HepG2 (cell line): ENCODE measurements around the gene TSPAN15. TPM values are rescaled to one million over a fixed set of nuclear protein-coding genes. Genes with fewer than 3 reads are reported as not detected.
A peak's percentile ranks its signal among the peaks of the same experiment; 100 is the strongest.

ENCODE experiments used
- AHDC1 ChIP-seq: sonication (generic); formaldehyde crosslinking; IDR thresholded peaks from 2 replicates; pipeline ENCODE4 v1.5.1; 2020; ENCODE audit warnings: mild to moderate bottlenecking, missing genetic modification reagents, borderline replicate concordance
- AHR ChIP-seq: IDR thresholded peaks from 2 replicates; pipeline ENCODE4 v1.6.1; 2018; ENCODE audit warnings: missing genetic modification reagents, missing compliant biosample characterization
- ARNT2 ChIP-seq: sonication (generic); formaldehyde crosslinking; IDR thresholded peaks from 2 replicates; pipeline ENCODE4 v1.8.0; 2022; ENCODE audit warnings: mild to moderate bottlenecking, low read depth, missing genetic modification reagents, moderate library complexity
- ATRX ChIP-seq: sonication (generic); formaldehyde crosslinking; IDR thresholded peaks from 2 replicates; pipeline ENCODE4 v1.4.0; 2020; ENCODE audit warnings: missing genetic modification reagents, borderline replicate concordance
- FOXP4 ChIP-seq: sonication (generic); formaldehyde crosslinking; IDR thresholded peaks from 2 replicates; pipeline ENCODE4 v1.4.0; 2020; ENCODE audit warnings: missing genetic modification reagents
- HOXA3 ChIP-seq: sonication (generic); formaldehyde crosslinking; IDR thresholded peaks from 2 replicates; pipeline ENCODE4 v1.5.0; 2020; ENCODE audit warnings: missing genetic modification reagents
- KDM6A ChIP-seq: IDR thresholded peaks from 2 replicates; pipeline ENCODE4 v1.6.1; 2016; ENCODE audit warnings: low read depth
- NR0B2 ChIP-seq: sonication (generic); formaldehyde crosslinking; IDR thresholded peaks from 2 replicates; pipeline ENCODE4 v1.4.0; 2020; ENCODE audit warnings: mild to moderate bottlenecking, missing genetic modification reagents
- RARA ChIP-seq: IDR thresholded peaks from 2 replicates; pipeline ENCODE4 v1.6.1; 2016; ENCODE audit warnings: missing genetic modification reagents, missing compliant biosample characterization
- TBP ChIP-seq: sonication (generic); formaldehyde crosslinking; IDR thresholded peaks from 2 replicates; pipeline ENCODE4 v1.5.0; 2020; ENCODE audit warnings: missing genetic modification reagents
- TCF12 ChIP-seq, 2 experiments: fragments of 450-650 bp in 1 of 2; sonication (generic) in 1 of 2; formaldehyde crosslinking in 1 of 2; IDR thresholded peaks; 2 replicates each; pipeline versions ENCODE4 v1.6.1 to v1.8.0; 2017 to 2022; ENCODE audit warnings: antibody characterized with exemption in 1 of 2, mild to moderate bottlenecking in 1 of 2, missing genetic modification reagents in 1 of 2, moderate library complexity in 1 of 2
- WIZ ChIP-seq: sonication (generic); formaldehyde crosslinking; IDR thresholded peaks from 2 replicates; pipeline ENCODE4 v1.5.1; 2020; ENCODE audit warnings: mild to moderate bottlenecking, missing genetic modification reagents
- ZC3H4 ChIP-seq: sonication (generic); formaldehyde crosslinking; IDR thresholded peaks from 2 replicates; pipeline ENCODE4 v1.4.0; 2020; ENCODE audit warnings: missing genetic modification reagents, borderline replicate concordance
- ZFX ChIP-seq: sonication (generic); formaldehyde crosslinking; IDR thresholded peaks from 2 replicates; pipeline ENCODE4 v1.4.0; 2020; ENCODE audit warnings: mild to moderate bottlenecking, low read depth, missing genetic modification reagents, moderate library complexity
- ZNF550 ChIP-seq: sonication (generic); formaldehyde crosslinking; IDR thresholded peaks from 2 replicates; pipeline ENCODE4 v1.4.0; 2020; ENCODE audit warnings: mild to moderate bottlenecking, missing genetic modification reagents, borderline replicate concordance
- ZNF605 ChIP-seq: sonication (generic); formaldehyde crosslinking; IDR thresholded peaks from 2 replicates; pipeline ENCODE4 v1.8.0; 2022; ENCODE audit warnings: mild to moderate bottlenecking, missing genetic modification reagents
- ZNF670 ChIP-seq: sonication (generic); formaldehyde crosslinking; IDR thresholded peaks from 2 replicates; pipeline ENCODE4 v1.8.0; 2022; ENCODE audit warnings: mild to moderate bottlenecking, missing genetic modification reagents, borderline replicate concordance
- ZNF710 ChIP-seq: sonication (generic); formaldehyde crosslinking; IDR thresholded peaks from 2 replicates; pipeline ENCODE4 v1.5.0; 2020; ENCODE audit warnings: mild to moderate bottlenecking, missing genetic modification reagents, borderline replicate concordance
- polyA plus RNA-seq, 8 experiments: library from polyadenylated mRNA; depleted of rRNA in 3 of 8; stranded (reverse) in 7 of 8; unstranded in 1 of 8; fragments of >200 nt; fragmentation: Illumina TruSeq in 4 of 8; extraction: Trizol in 4 of 8; gene quantifications; 2 replicates each; pipeline versions ENCODE4 v1.2.1 to v1.2.3, GENCODE V29; 2011 to 2016; ENCODE audit warnings: low read depth in 4 of 8, missing spikeins in 1 of 8, mixed read lengths in 1 of 8; ENCODE audit not compliant: insufficient read depth in 1 of 8
- total RNA-seq, 5 experiments: library from RNA; depleted of rRNA; stranded (reverse); fragments of >200 nt; fragmentation: Illumina TruSeq; extraction: Trizol; gene quantifications; 2 replicates each; pipeline ENCODE4 v1.2.3, GENCODE V29; 2016; ENCODE audit warnings: low read depth in 1 of 5

The TSPAN15 gene
- total and polyA plus RNA-seq, 2 of the 13 experiments (the other 11 are each of a cell fraction or from before 2014, with no cell fraction given): 0.27 to 3.2 TPM

- TF ChIP-seq ARNT2 (CRISPR knock-in tag): peak; percentile 27; the same call in 1 of the 2 replicates
- TF ChIP-seq KDM6A (CRISPR knock-in tag): no peak
- TF ChIP-seq ZNF670: no peak
- no peak for TF ChIP-seq ZC3H4 (CRISPR knock-in tag)
- TF ChIP-seq TBP (CRISPR knock-in tag): no peak
- no peak for TF ChIP-seq AHR
- TF ChIP-seq HOXA3 (CRISPR knock-in tag): peak; percentile 62
- no peak for TF ChIP-seq ZNF710 (CRISPR knock-in tag)
- TF ChIP-seq RARA (CRISPR knock-in tag): no peak
- no peak for TF ChIP-seq ZFX (CRISPR knock-in tag)
- TF ChIP-seq NR0B2 (CRISPR knock-in tag): 0 out of 2 replicates have a peak, but pooled peaks have one; percentile 22
- TF ChIP-seq ZNF550 (CRISPR knock-in tag): no peak
- TF ChIP-seq ZNF605 (CRISPR knock-in tag): no peak
- TF ChIP-seq AHDC1 (CRISPR knock-in tag): peak; percentile 36; the same call in 1 of the 2 replicates
- no peak for TF ChIP-seq TCF12 (IDR thresholded peaks at IDR 0.05)
- no peak for TF ChIP-seq TCF12 (CRISPR knock-in tag; IDR thresholded peaks at IDR 0.05)
- no peak for TF ChIP-seq FOXP4 (CRISPR knock-in tag)
- TF ChIP-seq WIZ (CRISPR knock-in tag): no peak
- TF ChIP-seq ATRX: no peak
Observed at GRCh38 chr10:69408318-69409175, 42.7 kb upstream of the TSPAN15 start (continued).
